Activated CD4-positive, alpha-beta memory T cell treated with anti-CD3 and anti-CD28 coated beads for 36 hours (primary cell): ENCODE data around the gene SCN4B. TPM values are rescaled to one million over a fixed set of nuclear protein-coding genes. Genes with fewer than 3 reads are reported as not detected.

ENCODE experiments used
- CTCF ChIA-PET: fragments of 350-600 bp; sonication (Branson Sonifier 250); formaldehyde crosslinking; loops from one replicate; lab custom pipeline; 2021; ENCODE audit warnings: antibody characterized with exemption, inconsistent platforms; lab: Charles Lee
- POLR2A ChIA-PET: fragments of 350-600 bp; sonication (Branson Sonifier 250); formaldehyde crosslinking; loops from one replicate; lab custom pipeline; 2021; ENCODE audit warnings: antibody characterized with exemption; lab: Charles Lee
- DNase-seq: peaks from one replicate; pipeline ENCODE4 v3.0.0-alpha.2; 2020
- H3K27ac Mint-ChIP-seq: one replicate; pipeline ENCODE4 v1.8.0; 2021; ENCODE audit warnings: mixed read lengths
- H3K27me3 Mint-ChIP-seq: one replicate; pipeline ENCODE4 v1.8.0; 2021; ENCODE audit warnings: mixed read lengths
- H3K36me3 Mint-ChIP-seq: one replicate; pipeline ENCODE4 v1.8.0; 2021; ENCODE audit warnings: mixed read lengths
- H3K4me1 Mint-ChIP-seq: one replicate; pipeline ENCODE4 v1.8.0; 2021; ENCODE audit warnings: low read depth, mixed read lengths
- H3K4me3 Mint-ChIP-seq: one replicate; pipeline ENCODE4 v1.8.0; 2021; ENCODE audit warnings: mild to moderate bottlenecking, mixed read lengths
- H3K9me3 Mint-ChIP-seq: one replicate; pipeline ENCODE4 v1.8.0; 2021; ENCODE audit warnings: mixed read lengths
- intact Hi-C: fragments of 100-400 bp; cut with micrococcal nuclease; formaldehyde crosslinking; loops from one replicate; pipeline ENCODE4 v1.15.1; 2023
- total RNA-seq, 2 experiments: library from RNA; stranded (reverse); gene quantifications; one replicate each; pipeline ENCODE4 v1.2.3, GENCODE V29; 2021

The SCN4B gene
- total RNA-seq, 2 experiments from 2014 or later, result 0.22 to 0.36 TPM

- DNase-seq, result no peak
- no peaks in the 10 kb centered on the region for H3K9me3 Mint-ChIP-seq
- H3K36me3 Mint-ChIP-seq, result no peaks in the 10 kb centered on the region
- intact Hi-C loops, result loop anchor here (5.0 kb wide), 3 partner anchors 38 to 338 kb away; partner anchors contain the start of genes CD3D and CD3G
- POLR2A ChIA-PET, result no interaction called here
- H3K27ac Mint-ChIP-seq, result no peak overlapping the region
- H3K4me3 Mint-ChIP-seq, result no peak overlapping the region
- CTCF ChIA-PET, result interaction anchor here (0.5 to 1.7 kb wide), 3 partner anchors 19 to 455 kb away, joined by 3 to 7 read pairs (median 3); no protein-coding TSS in a partner anchor
- H3K27me3 Mint-ChIP-seq, result peaks cover 37% of the 10 kb centered on the region
- H3K4me1 Mint-ChIP-seq, result peaks cover 8% of the 10 kb centered on the region
These were observed 3.8 kb downstream of the SCN4B start for GRCh38 chr11:118148856-118149255.

GRCh38 chr11:118148240-118148639 lies 4.4 kb downstream of the SCN4B start:
- H3K4me3 Mint-ChIP-seq, result no peak overlapping the region
- ChIA-PET POLR2A (interaction anchor here (0.7 to 1.1 kb wide), 2 partner anchors 24 to 464 kb away, joined by 3 read pairs; no protein-coding TSS in a partner anchor), CTCF (interaction anchor here (0.5 to 1.7 kb wide), 2 partner anchors 24 to 455 kb away, joined by 3 to 7 read pairs; no protein-coding TSS in a partner anchor)
- intact Hi-C loops, result loop anchor here (5.0 kb wide), 3 partner anchors 39 to 339 kb away; partner anchors contain the start of genes CD3D and CD3G
- no peak overlapping the region for H3K27ac Mint-ChIP-seq
- H3K36me3 Mint-ChIP-seq, result no peaks in the 10 kb centered on the region
- no peaks in the 10 kb centered on the region for H3K9me3 Mint-ChIP-seq
- no peak for DNase-seq
- H3K4me1 Mint-ChIP-seq, result peaks cover 3% of the 10 kb centered on the region
- peaks cover 36% of the 10 kb centered on the region for H3K27me3 Mint-ChIP-seq

GRCh38 chr11:118147502-118147901 lies 5.1 kb downstream of the SCN4B start:
- POLR2A ChIA-PET, result interaction anchor here (1.1 kb wide), 1 partner anchor 25 kb away, joined by 3 read pairs; no protein-coding TSS in a partner anchor

GRCh38 chr11:118146554-118146953 lies 6.1 kb downstream of the SCN4B start:
- no peak for DNase-seq
- Mint-ChIP-seq H3K27me3 (peaks cover 45% of the 10 kb centered on the region), H3K9me3 (no peaks in the 10 kb centered on the region), H3K27ac (no peak overlapping the region), H3K36me3 (no peaks in the 10 kb centered on the region), H3K4me1 (peaks cover 3% of the 10 kb centered on the region), H3K4me3 (peak overlapping the region; percentile 65)
- intact Hi-C loops, result loop anchor here (5.0 kb wide), 3 partner anchors 41 to 341 kb away; partner anchors contain the start of genes CD3D and CD3G
- ChIA-PET POLR2A (no interaction called here), CTCF (interaction anchor here (1.2 to 5.5 kb wide), 4 partner anchors 10 to 215 kb away, joined by 3 to 101 read pairs (median 6); no protein-coding TSS in a partner anchor)

More at GRCh38 chr11:118147502-118147901, 5.1 kb downstream of the SCN4B start:
- Mint-ChIP-seq H3K4me3 (no peak overlapping the region), H3K4me1 (peaks cover 3% of the 10 kb centered on the region), H3K36me3 (no peaks in the 10 kb centered on the region), H3K27me3 (peaks cover 43% of the 10 kb centered on the region), H3K9me3 (no peaks in the 10 kb centered on the region), H3K27ac (no peak overlapping the region)
- DNase-seq, result no peak
- intact Hi-C loops, result loop anchor here (5.0 kb wide), 3 partner anchors 40 to 340 kb away; partner anchors contain the start of genes CD3D and CD3G
- CTCF ChIA-PET, result interaction anchor here (1.2 to 5.5 kb wide), 2 partner anchors 24 to 148 kb away, joined by 3 to 101 read pairs; no protein-coding TSS in a partner anchor

GRCh38 chr11:118145285-118146227 lies 7.1 kb downstream of the SCN4B start:
- intact Hi-C loops, result loop anchor here (1.0 to 5.0 kb wide), 7 partner anchors 26 to 421 kb away; partner anchors contain the start of genes CD3D, CD3G and UBE4A
- H3K9me3 Mint-ChIP-seq, result no peaks in the 10 kb centered on the region
- H3K27me3 Mint-ChIP-seq, result peaks cover 39% of the 10 kb centered on the region
- H3K27ac Mint-ChIP-seq, result no peak overlapping the region
- peak; percentile 95 for DNase-seq
- H3K36me3 Mint-ChIP-seq, result no peaks in the 10 kb centered on the region
- H3K4me3 Mint-ChIP-seq, result peak overlapping the region; percentile 78
- peaks cover 3% of the 10 kb centered on the region for H3K4me1 Mint-ChIP-seq
- ChIA-PET POLR2A (interaction anchor here (0.8 kb wide), 1 partner anchor 26 kb away, joined by 5 read pairs; no protein-coding TSS in a partner anchor), CTCF (interaction anchor here (0.6 to 5.5 kb wide), 16 partner anchors 11 to 344 kb away, joined by 3 to 101 read pairs (median 5); partner anchors contain the start of gene CD3D)

GRCh38 chr11:118144301-118145268 lies 8.0 kb downstream of the SCN4B start:
- peaks cover 38% of the 10 kb centered on the region for H3K27me3 Mint-ChIP-seq
- no peak overlapping the region for H3K4me3 Mint-ChIP-seq
- CTCF ChIA-PET, result interaction anchor here (0.6 to 5.5 kb wide), 18 partner anchors 8 to 345 kb away, joined by 3 to 101 read pairs (median 5); partner anchors contain the start of gene SCN4B
- POLR2A ChIA-PET, result interaction anchor here (0.8 kb wide), 1 partner anchor 27 kb away, joined by 5 read pairs; no protein-coding TSS in a partner anchor
- DNase-seq, result no peak
- H3K4me1 Mint-ChIP-seq, result peaks cover 3% of the 10 kb centered on the region
- no peak overlapping the region for H3K27ac Mint-ChIP-seq
- H3K9me3 Mint-ChIP-seq, result no peaks in the 10 kb centered on the region
- intact Hi-C loops, result loop anchor here (1.0 to 5.0 kb wide), 7 partner anchors 27 to 422 kb away; partner anchors contain the start of genes CD3D, CD3G and UBE4A
- H3K36me3 Mint-ChIP-seq, result no peaks in the 10 kb centered on the region

- Mint-ChIP-seq H3K4me3 (no peak overlapping the region), H3K36me3 (no peaks in the 10 kb centered on the region), H3K27ac (no peak overlapping the region), H3K27me3 (peaks cover 38% of the 10 kb centered on the region), H3K9me3 (no peaks in the 10 kb centered on the region), H3K4me1 (peaks cover 3% of the 10 kb centered on the region)
- POLR2A ChIA-PET, result no interaction called here
- CTCF ChIA-PET, result interaction anchor here (0.6 to 5.5 kb wide), 12 partner anchors 9 to 346 kb away, joined by 3 to 101 read pairs (median 5); partner anchors contain the start of gene SCN4B
- intact Hi-C loops, result loop anchor here (2.0 kb wide), 1 partner anchor 215 kb away; the partner anchor contains the start of gene UBE4A
- no peak for DNase-seq
These were observed 8.9 kb downstream of the SCN4B start for GRCh38 chr11:118143661-118144185.

GRCh38 chr11:118142809-118143208 lies 9.8 kb downstream of the SCN4B start:
- H3K4me3 Mint-ChIP-seq, result no peak overlapping the region
- no peak overlapping the region for H3K27ac Mint-ChIP-seq
- DNase-seq, result no peak
- ChIA-PET CTCF (interaction anchor here (1.2 to 5.5 kb wide), 3 partner anchors 29 to 470 kb away, joined by 3 to 101 read pairs (median 20); no protein-coding TSS in a partner anchor), POLR2A (no interaction called here)
- peaks cover 38% of the 10 kb centered on the region for H3K27me3 Mint-ChIP-seq
- intact Hi-C loops, result no loop called here
- H3K9me3 Mint-ChIP-seq, result no peaks in the 10 kb centered on the region
- H3K36me3 Mint-ChIP-seq, result no peaks in the 10 kb centered on the region
- H3K4me1 Mint-ChIP-seq, result peaks cover 3% of the 10 kb centered on the region

- no peak for DNase-seq
- intact Hi-C loops, result no loop called here
- ChIA-PET CTCF (interaction anchor here (1.2 to 5.5 kb wide), 3 partner anchors 29 to 470 kb away, joined by 3 to 101 read pairs (median 20); no protein-coding TSS in a partner anchor), POLR2A (no interaction called here)
- H3K9me3 Mint-ChIP-seq, result no peaks in the 10 kb centered on the region
- no peak overlapping the region for H3K4me3 Mint-ChIP-seq
- peaks cover 38% of the 10 kb centered on the region for H3K27me3 Mint-ChIP-seq
- no peaks in the 10 kb centered on the region for H3K36me3 Mint-ChIP-seq
- peaks cover 3% of the 10 kb centered on the region for H3K4me1 Mint-ChIP-seq
- no peak overlapping the region for H3K27ac Mint-ChIP-seq
These were observed 10.5 kb downstream of the SCN4B start for GRCh38 chr11:118142081-118142480.

GRCh38 chr11:118139578-118139977 lies 13.0 kb downstream of the SCN4B start:
- ChIA-PET CTCF (interaction anchor here (1.2 kb wide), 1 partner anchor 32 kb away, joined by 8 read pairs; no protein-coding TSS in a partner anchor), POLR2A (no interaction called here)
- no peaks in the 10 kb centered on the region for H3K9me3 Mint-ChIP-seq
- intact Hi-C loops, result no loop called here
- no peaks in the 10 kb centered on the region for H3K4me1 Mint-ChIP-seq
- H3K36me3 Mint-ChIP-seq, result no peaks in the 10 kb centered on the region
- DNase-seq, result no peak
- no peak overlapping the region for H3K4me3 Mint-ChIP-seq
- peaks cover 32% of the 10 kb centered on the region for H3K27me3 Mint-ChIP-seq
- H3K27ac Mint-ChIP-seq, result no peak overlapping the region
